GM18498 (cell line): ENCODE measurements around the gene CLOCK.
"Not testable (repeated sequence)": the region's sequence is repeated elsewhere in the genome, so short reads cannot be mapped to it uniquely, and the experiment has no call there.

Experiments used
- ATAC-seq: cut with Tn5 transposase; IDR thresholded peaks from one replicate; pipeline ENCODE4 v1.9.1; 2021; ENCODE audit warnings: mild to moderate bottlenecking, moderate library complexity; ENCODE audit not compliant: unreplicated experiment

Gene CLOCK, protein sequence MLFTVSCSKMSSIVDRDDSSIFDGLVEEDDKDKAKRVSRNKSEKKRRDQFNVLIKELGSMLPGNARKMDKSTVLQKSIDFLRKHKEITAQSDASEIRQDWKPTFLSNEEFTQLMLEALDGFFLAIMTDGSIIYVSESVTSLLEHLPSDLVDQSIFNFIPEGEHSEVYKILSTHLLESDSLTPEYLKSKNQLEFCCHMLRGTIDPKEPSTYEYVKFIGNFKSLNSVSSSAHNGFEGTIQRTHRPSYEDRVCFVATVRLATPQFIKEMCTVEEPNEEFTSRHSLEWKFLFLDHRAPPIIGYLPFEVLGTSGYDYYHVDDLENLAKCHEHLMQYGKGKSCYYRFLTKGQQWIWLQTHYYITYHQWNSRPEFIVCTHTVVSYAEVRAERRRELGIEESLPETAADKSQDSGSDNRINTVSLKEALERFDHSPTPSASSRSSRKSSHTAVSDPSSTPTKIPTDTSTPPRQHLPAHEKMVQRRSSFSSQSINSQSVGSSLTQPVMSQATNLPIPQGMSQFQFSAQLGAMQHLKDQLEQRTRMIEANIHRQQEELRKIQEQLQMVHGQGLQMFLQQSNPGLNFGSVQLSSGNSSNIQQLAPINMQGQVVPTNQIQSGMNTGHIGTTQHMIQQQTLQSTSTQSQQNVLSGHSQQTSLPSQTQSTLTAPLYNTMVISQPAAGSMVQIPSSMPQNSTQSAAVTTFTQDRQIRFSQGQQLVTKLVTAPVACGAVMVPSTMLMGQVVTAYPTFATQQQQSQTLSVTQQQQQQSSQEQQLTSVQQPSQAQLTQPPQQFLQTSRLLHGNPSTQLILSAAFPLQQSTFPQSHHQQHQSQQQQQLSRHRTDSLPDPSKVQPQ

DNA sequence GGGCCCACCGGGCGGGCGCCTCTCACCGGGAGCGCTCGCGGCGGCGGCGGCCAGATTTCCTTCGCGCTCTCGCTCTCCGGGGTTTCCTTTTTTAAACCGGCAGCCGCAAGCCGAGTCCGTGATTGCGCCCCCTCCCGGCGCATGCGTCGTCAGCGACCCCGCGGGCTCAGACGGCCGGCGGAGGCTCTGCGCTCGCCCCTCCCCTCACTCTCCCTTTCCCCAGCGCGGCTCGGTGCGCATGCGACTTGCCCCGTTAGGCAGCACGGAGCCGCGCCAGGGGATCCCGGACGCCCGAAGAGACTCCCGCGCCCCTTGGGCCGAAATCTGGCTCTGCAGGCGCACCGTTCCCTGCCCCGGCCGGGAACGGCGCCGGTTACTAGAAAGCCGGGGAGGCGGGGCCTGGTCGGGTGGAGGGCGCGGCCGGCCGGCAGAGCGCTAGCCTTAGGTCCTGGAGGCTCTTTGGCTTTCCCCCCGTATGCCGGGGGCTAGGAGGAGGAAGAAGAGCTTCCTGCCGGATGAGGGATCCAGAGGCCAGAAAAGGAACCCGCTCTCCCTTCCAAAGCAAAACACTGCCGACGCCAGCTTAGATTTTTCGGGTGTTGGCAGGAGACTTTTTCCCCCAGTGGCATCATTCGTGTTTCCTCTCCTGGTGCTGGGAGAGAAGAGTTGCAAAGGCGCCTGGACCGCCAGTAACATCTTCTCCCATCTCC lies at the start of gene CLOCK:
Gene CLOCK (minus strand): TSS at position 154 of the 710 bp plus-strand sequence. CDS start 64,124 bp downstream, outside the sequence.
- ATAC-seq = peak; percentile 79

DNA sequence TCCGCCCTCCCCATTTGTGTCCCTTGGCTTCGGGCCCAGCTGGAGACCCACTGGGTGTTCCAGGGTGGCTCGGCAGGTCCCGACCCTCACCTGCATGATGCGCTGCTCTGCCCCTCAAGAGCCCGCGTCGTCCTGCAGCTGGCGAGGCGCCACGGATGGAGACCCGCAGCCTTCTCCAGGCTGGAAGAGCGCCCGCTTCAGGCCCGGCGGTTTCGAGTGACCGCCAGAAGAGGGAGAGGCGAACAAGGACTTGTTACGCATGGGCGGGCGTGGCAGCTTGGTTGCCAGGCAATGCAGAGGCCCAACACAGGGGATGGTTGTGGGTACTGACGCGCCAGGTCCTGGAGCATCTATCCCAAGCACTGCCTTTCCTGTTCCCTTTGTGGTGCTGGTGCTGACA lies 45.3 kb upstream of the CLOCK start, which contains the start of gene PDCL2:
Gene PDCL2 (minus strand): TSS at position 232 of the 400 bp plus-strand sequence. CDS start 136 bp downstream, at position 96.
- ATAC-seq = no peak

DNA sequence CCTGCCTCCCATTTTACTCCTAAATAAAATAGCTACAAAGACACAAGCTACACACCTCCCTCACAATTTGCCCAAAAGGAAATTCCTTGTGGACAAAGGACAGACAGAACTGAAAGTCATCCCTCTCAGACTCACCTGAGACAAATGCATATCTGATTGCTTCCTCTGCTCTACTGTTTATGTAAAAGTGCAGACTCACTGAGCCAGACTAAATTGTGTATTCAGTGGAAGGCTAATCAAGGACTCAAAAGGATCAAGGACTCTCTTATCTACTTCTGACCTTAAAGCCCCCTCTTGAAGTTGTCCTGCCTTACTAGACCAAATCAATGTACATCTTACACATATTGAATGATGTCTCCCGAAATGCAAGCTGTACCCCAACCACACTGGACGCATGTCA lies 41.5 kb upstream of the CLOCK start:
- ATAC-seq = no peak

DNA sequence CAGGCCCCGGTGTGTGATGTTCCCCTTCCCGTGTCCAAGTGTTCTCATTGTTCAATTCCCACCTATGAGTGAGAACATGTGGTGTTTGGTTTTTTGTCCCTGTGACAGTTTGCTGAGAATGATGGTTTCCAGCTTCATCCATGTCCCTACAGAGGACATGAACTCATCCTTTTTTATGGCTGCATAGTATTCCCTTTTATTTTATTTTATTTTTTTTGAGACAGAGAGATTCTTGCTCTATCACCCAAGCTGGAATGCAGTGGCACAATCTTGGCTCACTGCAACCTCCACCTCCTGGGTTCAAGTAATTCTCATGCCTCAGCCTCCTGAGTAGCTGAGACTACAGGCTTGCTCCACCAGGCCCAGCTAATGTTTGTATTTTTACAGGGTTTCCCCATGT lies 36.1 kb upstream of the CLOCK start:
- not testable (repeated sequence) for ATAC-seq

DNA sequence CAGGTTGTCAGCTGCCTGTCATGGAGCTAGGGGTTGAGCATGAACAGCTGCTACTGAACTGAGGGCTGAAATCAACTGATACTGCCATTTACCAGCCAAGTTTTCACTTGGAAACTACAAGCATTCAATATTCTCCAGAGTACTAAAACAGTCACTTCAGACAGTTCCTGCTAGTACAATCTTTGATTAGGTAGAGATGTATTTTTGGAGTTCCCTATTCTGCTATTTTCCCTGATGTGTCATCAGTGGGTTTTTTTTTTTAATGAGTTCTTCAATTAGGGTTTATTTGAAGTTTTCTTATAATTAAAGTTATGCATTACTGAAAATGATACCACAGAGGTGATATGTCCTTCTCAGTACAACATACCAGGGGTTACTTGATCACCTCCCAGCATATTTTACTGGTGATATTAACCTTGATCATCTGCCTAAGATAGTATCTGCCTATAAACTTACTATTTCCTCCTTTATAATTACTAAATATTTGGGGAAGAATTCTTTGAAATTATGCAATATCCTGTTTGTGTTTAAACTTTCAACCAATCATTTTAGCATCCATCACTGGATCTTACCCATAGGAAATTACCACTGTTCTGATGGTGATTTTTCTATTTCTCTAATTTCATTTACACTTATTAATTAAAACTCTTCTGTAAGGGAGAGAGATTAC lies 31.8 kb upstream of the CLOCK start:
- ATAC-seq = no peak

DNA sequence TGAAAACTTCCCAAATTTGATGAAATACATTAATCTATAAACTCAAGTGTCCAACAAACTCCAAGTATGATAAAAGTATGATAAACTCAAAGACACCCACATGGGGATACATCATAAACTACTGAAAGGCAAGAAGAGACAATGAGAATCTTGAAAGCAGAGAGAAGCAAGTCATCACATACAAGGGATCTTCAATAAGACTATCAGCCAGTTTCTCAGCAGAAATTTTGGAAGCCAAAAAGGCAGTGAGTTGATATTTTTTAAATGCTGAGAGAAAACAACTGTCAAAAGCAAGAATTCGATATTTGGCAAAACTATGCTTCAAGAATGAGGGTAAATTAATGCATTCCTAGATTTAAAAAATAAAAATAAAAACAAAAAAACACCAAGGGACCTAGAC lies 28.8 kb upstream of the CLOCK start:
- no peak for ATAC-seq

DNA sequence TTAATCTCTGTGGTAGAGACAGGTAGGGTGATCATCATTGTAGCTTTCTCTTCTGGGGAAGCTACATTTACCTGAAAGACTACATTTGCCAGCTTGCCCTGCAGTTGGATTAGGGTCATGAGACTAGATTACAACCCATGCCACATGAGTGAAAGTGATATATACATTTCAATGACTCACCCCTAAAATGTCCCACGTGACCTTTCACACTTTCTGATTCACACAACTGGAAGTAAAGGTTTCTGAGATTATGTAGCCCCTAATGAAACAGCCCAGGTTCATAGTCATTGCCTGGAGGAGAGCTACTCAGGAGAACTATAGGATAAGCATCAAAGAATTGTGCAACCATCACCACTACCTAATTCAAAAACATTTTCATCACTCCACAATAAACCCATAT lies 27.5 kb upstream of the CLOCK start:
- ATAC-seq = no peak

DNA sequence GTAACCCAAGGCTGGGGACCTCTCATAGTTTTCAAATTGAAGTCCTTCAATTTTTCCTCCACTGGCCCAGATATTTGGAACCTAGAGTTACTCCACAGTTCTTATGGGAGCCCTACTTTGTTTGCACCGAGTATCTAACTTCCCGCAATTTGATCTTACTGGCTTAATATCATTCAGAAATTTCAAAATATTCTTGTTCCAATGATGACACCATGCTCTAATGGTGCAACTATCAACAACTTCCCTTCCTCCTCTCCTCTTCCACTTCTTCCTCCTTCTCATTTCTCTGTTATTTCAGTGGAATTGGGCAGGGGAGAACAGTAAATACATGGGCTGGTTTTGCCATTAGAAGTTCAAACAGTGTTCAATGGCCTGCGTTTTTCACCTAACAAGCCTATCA lies 25.1 kb upstream of the CLOCK start:
- ATAC-seq = no peak

DNA sequence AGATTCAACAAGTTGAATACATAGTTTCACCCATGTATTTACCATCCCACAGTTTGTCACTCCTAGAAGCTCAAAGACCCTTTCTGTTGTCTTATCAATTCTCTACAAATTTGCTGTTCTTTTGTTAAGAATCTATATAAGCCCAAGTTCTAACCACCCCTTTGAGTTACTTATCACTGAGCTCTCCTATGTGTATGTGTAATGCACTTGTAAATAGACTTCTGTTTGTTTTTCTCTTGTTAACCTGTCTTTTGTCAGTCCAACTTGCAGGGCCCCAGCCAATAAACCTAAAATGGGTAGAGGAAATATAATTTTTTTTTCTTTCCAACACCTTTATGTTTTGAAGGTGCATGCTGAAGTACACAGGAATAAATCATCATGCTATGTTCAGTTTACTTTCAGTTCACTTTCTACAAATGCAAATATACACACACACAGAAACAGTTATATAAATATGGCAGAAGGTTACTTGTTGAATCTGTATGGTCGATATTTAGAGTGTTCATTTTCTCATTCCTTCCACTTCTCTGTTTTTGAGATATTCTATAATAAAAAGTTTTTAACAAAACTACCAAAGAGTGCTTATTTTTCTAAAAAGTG lies 22.3 kb upstream of the CLOCK start:
- peak; percentile 82 for ATAC-seq

DNA sequence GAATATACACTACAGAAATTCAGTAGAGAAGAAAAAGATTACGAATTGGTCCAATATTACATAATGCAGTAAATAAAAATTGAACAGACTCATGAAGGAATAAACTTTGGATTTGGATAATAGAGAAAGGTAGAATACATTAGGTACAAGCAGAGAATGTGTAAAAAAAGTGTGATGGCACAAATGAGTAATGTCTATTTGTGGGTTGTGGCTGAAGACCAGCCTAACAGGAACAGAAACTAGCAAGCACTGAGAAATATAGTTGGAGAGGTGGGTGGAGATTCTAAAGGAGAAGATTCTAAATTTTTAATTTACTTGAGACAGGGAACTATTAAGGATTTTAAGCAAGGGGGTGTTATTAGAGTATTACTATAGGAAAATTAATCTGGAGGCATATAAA lies 15.2 kb upstream of the CLOCK start:
- peak; percentile 100 for ATAC-seq

DNA sequence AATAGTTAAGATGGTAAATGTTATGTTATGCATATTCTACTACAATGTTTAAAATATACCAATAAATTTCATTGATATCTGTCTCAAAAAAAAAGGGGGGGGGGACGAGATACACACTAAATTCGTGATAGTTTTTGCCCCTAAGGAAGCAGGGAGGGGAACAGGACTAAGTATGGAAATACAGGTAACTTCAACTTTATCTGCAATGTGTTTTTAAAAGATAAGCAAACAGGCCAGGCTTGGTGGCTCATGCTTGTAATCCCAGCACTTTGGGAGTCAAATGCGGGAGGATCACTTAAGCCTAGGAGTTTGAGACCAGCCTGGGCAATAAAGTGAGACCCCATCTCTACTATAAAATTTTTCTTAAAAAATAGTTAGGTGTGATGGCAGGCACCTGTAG lies 13.4 kb upstream of the CLOCK start:
- no peak for ATAC-seq

DNA sequence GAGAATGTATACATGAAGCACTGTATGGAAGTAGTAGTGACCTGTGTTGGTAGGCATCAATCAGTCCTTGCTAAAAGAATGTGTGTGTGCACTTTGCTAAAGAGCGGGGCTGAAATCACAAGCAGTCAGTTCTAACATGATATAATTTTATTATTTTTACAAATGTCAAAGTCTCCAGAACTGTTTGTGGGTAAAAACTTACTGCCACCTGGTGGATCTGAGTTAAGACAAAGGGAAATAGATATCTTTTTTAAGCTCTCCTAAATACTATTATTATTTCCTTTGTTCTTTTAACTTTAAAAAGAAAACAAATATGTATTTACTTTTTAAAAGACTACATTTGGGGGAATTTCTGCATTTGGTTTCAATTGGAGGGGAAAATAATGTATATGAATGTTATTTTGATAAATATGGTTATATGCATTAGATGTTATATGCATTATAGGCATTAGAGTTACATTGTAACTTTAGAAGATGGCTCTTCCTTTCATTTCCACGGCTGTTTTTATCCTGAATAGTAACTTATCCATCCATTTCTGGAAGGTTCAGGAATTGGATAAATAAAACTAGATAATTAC lies 7.8 kb upstream of the CLOCK start:
- ATAC-seq = no peak

DNA sequence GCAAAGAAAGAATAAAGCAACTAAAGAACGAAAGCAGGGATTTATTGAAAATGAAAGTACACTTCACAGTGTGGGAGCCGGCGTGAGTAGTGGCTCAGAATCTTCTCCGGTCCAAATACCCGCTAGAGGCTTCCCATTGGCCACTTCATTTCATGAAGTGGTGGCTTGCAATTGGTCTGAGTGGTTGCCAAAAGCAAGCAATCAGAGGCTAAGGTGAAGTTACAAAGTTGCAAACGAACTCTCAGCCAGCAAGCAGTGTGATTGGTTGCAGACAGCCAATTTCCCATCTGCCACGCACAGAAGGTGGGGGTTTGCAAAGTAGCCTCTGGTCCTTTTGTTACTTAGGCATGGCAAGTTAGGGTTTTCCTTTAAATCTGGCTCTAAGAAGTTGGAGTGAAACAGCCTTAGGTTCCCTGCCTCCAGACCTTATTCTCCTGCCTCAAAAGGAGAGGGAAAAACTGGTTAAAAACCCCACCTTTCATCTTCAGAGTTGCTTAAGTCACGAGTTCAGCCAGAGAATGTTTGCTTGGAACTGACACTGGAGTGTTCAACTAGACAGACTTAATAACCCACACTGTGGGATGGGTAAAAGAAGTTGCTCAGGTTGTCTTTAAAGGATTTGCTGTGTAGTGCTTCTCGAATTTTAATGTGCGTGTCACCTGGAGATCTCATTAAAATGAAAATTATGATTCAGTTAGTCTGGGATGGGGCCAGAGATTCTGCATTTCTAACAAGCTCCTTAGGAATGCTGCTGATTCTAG lies 6.9 kb upstream of the CLOCK start:
- no peak for ATAC-seq

DNA sequence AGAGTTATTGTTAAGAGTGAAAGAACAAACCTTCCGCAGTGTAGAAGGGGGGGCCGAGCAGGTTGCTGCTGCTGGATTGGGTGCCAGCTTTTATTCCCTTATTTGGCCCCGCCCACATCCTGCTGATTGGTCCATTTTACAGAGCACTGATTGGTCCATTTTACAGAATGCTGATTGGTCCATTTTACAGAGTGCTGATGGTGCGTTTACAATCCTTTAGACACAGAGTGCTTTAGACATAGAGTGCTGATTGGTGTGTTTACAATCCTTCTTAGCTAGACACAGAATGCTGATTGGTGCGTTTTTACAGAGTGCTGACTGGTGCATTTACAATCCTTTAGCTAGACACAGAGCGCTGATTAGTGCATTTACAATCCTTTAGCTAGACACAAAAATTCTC lies 5.3 kb upstream of the CLOCK start:
- not testable (repeated sequence) for ATAC-seq

DNA sequence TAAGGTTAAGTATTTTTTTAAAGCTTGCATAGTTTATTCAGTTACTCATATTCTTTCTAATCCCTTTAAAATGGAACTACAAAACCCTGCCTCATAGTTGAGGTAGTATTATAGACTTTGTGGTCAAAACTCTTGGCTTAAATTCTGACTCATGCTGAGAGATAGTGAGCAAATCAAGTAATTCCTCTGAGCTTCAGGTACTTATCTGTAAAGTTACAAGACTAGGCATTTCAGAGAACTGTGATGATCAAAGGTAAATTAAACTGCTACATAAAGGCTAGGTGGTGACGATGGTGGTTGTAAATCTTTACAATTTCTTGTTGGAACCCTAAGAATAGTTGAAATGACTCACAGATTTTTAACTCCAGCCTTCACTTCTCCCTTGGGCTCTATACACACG lies 3.2 kb upstream of the CLOCK start:
- ATAC-seq = no peak

DNA sequence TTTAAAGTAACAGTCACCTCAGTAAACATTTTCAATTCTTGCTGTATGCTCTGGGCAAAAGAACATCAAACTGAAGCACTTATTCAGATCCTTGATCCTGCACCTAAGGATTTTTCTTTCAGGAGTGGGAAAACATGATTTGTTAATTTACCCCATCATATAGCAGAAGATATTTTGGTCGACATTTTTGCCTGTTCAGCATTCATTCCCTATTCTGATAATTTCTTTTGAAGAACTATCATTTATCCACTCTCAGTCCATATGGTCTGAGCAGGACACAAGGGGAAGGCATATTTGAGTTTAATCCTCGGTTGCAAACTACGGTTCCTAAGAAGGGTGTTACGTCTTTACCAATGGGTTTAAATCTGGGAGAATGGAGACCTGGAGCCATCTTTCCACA lies 1.2 kb upstream of the CLOCK start:
- ATAC-seq = no peak

DNA sequence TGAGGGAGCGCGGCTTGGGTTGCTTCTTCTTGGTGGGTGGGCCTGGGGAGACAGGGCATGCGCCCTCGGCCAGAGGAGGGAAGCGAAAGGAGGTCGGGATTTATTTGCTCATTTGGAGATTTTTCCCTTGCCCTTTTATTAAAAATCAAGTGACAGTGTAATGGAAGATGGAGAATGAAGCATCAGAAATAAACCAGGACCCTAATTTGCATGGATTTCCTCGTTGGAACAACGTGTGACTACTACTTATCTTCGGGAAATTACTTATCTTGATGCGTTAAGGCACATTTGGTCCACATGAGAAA lies 709 bp upstream of the CLOCK start:
- ATAC-seq = no peak

DNA sequence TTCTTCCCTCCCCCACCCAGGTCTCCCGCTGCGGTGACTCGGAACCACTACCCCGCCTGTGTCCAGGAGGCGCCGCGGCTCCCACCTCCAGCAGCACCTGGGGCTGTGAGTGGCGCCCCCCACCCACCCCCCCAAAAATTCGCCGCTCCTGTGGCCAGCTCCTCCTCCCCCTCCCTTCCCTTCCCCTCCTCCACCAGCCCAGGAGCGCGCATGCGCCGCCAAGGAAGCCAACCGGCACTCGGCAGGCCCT lies 278 bp downstream of the CLOCK start:
- ATAC-seq = peak; percentile 55

DNA sequence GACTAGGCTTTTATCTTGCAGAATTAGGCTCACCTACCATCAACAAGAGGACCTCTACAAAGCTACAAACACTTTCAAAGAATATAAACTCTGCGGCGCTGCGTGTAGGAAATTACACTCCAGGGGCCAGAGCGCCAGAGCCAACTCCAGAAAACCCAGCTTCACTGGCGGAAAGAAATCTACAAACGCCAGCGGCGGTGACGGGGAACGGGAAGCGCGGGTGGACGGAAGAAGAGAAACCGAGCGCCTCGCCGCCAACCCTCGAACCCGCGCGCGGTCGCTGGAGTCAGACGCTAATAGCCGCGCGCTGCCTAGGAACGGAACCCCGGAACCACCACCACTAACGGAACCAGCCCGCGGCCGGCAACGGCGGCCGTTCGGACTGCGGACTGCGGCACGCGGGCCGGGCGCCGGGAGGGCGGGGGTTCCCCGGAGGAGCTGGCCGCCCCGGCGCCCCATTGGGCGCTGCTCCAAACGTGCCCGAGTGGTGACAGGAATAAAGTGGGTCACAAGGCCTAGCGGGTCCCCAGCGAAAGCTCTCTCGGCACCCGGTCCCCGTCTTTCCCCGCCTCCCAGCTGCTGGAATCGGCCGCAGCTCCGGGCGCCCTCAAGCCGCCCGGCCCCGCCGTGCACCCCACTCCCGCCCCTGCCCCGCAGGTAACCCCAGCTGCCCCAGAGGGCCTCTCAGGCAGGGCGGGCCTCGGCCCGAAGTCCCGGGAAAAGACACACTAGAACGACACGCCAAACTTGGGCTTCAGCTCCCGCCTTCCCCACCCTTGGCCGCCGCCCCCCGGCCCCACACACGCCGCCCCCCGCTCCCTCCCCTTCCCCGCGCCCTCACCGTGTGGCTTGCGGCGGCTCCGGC lies 836 bp downstream of the CLOCK start:
- peak; percentile 51 for ATAC-seq
